ENCODE measurements around the gene SHKBP1. TPM values are rescaled to one million over a fixed set of nuclear protein-coding genes. Genes with fewer than 3 reads are reported as not detected.

Gene SHKBP1
- polyA plus RNA-seq, 4 donors = 27.0 to 70.3 (median 60.4) TPM

Other genes with a start within 250 kb of the SHKBP1 start
- 10 to 100 TPM in 1 of 4 donors, 1 to 10 TPM in 3; 5.1 to 13.2 (median 7.4) TPM for gene C19orf47, start 228.5 kb upstream of the SHKBP1 start, polyA plus RNA-seq
- 100 to 1,000 TPM in 2 of 4 donors, 10 to 100 TPM in 2; 48.1 to 314 (median 93.6) TPM for gene PLD3, start 228.2 kb upstream of the SHKBP1 start, polyA plus RNA-seq
- gene HIPK4, start 186.7 kb upstream of the SHKBP1 start, polyA plus RNA-seq = under 1 TPM in 2 of 4 donors, not detected in 2; 0.07 TPM
- gene PRX, start 163.5 kb upstream of the SHKBP1 start, polyA plus RNA-seq = 1 to 10 TPM in 2 of 4 donors, under 1 TPM in 2; 0.45 to 3.1 (median 1.3) TPM
- 10 to 100 TPM in 3 of 4 donors, 1 to 10 TPM in 1; 8.7 to 29.7 (median 22.6) TPM for gene SERTAD1, start 150.9 kb upstream of the SHKBP1 start, polyA plus RNA-seq
- 10 to 100 TPM; 21.3 to 31.3 (median 28.0) TPM for gene SERTAD3, start 132.5 kb upstream of the SHKBP1 start, polyA plus RNA-seq
- gene BLVRB, start 111.1 kb upstream of the SHKBP1 start, polyA plus RNA-seq = 100 to 1,000 TPM; 101 to 206 (median 201) TPM
- gene SPTBN4, start 109.9 kb upstream of the SHKBP1 start, polyA plus RNA-seq = 1 to 10 TPM in 3 of 4 donors, not detected in 1; 1.1 to 2.0 (median 1.8) TPM
- 100 to 1,000 TPM in 2 of 4 donors, 10 to 100 TPM in 2; 63.3 to 222 (median 116) TPM for gene LTBP4, start 24.5 kb downstream of the SHKBP1 start, polyA plus RNA-seq
- gene NUMBL, start 113.8 kb downstream of the SHKBP1 start, polyA plus RNA-seq = 10 to 100 TPM in 2 of 4 donors, 1 to 10 TPM in 2; 6.2 to 15.6 (median 9.9) TPM
- gene COQ8B, start 140.0 kb downstream of the SHKBP1 start, polyA plus RNA-seq = 10 to 100 TPM; 29.2 to 45.5 (median 42.8) TPM
- 10 to 100 TPM; 22.7 to 36.5 (median 25.5) TPM for gene ITPKC, start 140.2 kb downstream of the SHKBP1 start, polyA plus RNA-seq
- gene ACTMAP, start 173.6 kb downstream of the SHKBP1 start, polyA plus RNA-seq = 10 to 100 TPM; 12.1 to 27.5 (median 18.0) TPM
- gene SNRPA, start 174.3 kb downstream of the SHKBP1 start, polyA plus RNA-seq = 10 to 100 TPM; 25.7 to 77.8 (median 52.7) TPM
- gene MIA, start 198.6 kb downstream of the SHKBP1 start, polyA plus RNA-seq = 1 to 10 TPM in 3 of 4 donors, not detected in 1; 2.7 to 4.3 (median 3.2) TPM
- 10 to 100 TPM; 20.1 to 48.1 (median 43.1) TPM for gene RAB4B, start 201.4 kb downstream of the SHKBP1 start, polyA plus RNA-seq
- 100 to 1,000 TPM in 1 of 4 donors, 10 to 100 TPM in 3; 60.1 to 103 (median 81.3) TPM for gene EGLN2, start 222.3 kb downstream of the SHKBP1 start, polyA plus RNA-seq